HCT116 (cell line): ENCODE results near the gene PRPF19. TPM values are rescaled to one million over a fixed set of nuclear protein-coding genes. Genes with fewer than 3 reads are reported as not detected.

Source experiments
- ATAC-seq: fragments of 200-7000 bp; cut with Tn5 transposase; 2 replicates; pipeline ENCODE4 v1.9.1; 2020; ENCODE audit warnings: mild to moderate bottlenecking, moderate library complexity
- BruUV-seq: library from RNA; stranded (reverse); fragments of 400-500 nt; replicated peaks from 2 replicates; lab custom pipeline; 2021; lab: Mats Ljungman, UMichigan
- CTCF ChIA-PET: fragments of 300-600 bp; sonication (Branson Sonifier 250); formaldehyde crosslinking; loops from one replicate; lab custom pipeline; 2021; ENCODE audit warnings: antibody characterized with exemption; lab: Charles Lee
- POLR2A ChIA-PET: fragments of 300-600, 350-600 bp; sonication (Branson Sonifier 250); formaldehyde crosslinking; loops from one replicate; lab custom pipeline; 2021; ENCODE audit warnings: antibody characterized with exemption; lab: Charles Lee
- RAD21 ChIA-PET, 2 experiments: fragments of 300-600 bp; sonication (Branson Sonifier 250); formaldehyde crosslinking; loops; one replicate each; lab custom pipeline; 2023; ENCODE audit warnings: low total read pairs in 2 of 2; ENCODE audit not compliant: uncharacterized antibody in 2 of 2, unreplicated experiment in 2 of 2, low non-redundant PET in 1 of 2; lab: Charles Lee
- DNase-seq: peaks from one replicate; pipeline ENCODE4 v3.0.0-alpha.2; 2010; ENCODE audit warnings: low read depth, low spot score
- H2AFZ ChIP-seq: fragments of 200-600 bp; shearing (Covaris generic), sonication (generic); 2 replicates; pipeline ENCODE4 v1.6.1; 2017; ENCODE audit warnings: low read depth, mixed run types, mixed read lengths, antibody characterized with exemption, low read length; ENCODE audit not compliant: poor library complexity, severe bottlenecking
- H3K27ac ChIP-seq: 2 replicates; pipeline ENCODE4 v1.5.1; 2012; ENCODE audit warnings: low read depth, low read length
- H3K27me3 ChIP-seq: fragments of 200-600 bp; sonication (generic); 2 replicates; pipeline ENCODE4 v1.6.1; 2016; ENCODE audit warnings: mixed run types, low read length, mixed read lengths; ENCODE audit not compliant: insufficient read depth
- H3K36me3 ChIP-seq, 2 experiments: fragments of 200-500 bp in 1 of 2; fragments of 200-600 bp in 1 of 2; sonication (Bioruptor generic) in 1 of 2; sonication (generic) in 1 of 2; 2 replicates each; pipeline versions ENCODE4 v1.5.1 to v1.6.1; 2014 to 2016; ENCODE audit warnings: low read length in 2 of 2, inconsistent platforms in 1 of 2, mixed read lengths in 1 of 2, mixed run types in 1 of 2; ENCODE audit not compliant: insufficient read depth in 2 of 2, control insufficient read depth in 1 of 2
- H3K4me1 ChIP-seq, 2 experiments: fragments of 200-600 bp in 1 of 2; sonication (generic) in 1 of 2; 2 replicates each; pipeline versions ENCODE4 v1.5.1 to v1.6.1; 2012 to 2017; ENCODE audit warnings: low read length in 2 of 2, inconsistent platforms in 1 of 2, mild to moderate bottlenecking in 1 of 2, mixed read lengths in 1 of 2, mixed run types in 1 of 2, moderate library complexity in 1 of 2; ENCODE audit not compliant: insufficient read depth in 2 of 2, control insufficient read depth in 1 of 2
- H3K4me2 ChIP-seq: fragments of 200-600 bp; sonication (generic); 2 replicates; pipeline ENCODE4 v1.6.1; 2017; ENCODE audit warnings: mixed run types, low read length, mixed read lengths
- H3K4me3 ChIP-seq, 2 experiments: fragments of 200-600 bp in 1 of 2; sonication (generic) in 1 of 2; replicated peaks in 1 of 2; 2 replicates each; pipeline ENCODE4 v1.5.1; 2011 to 2016; ENCODE audit warnings: low read length in 2 of 2, control low read depth in 1 of 2, low read depth in 1 of 2, mild to moderate bottlenecking in 1 of 2, mixed read lengths in 1 of 2, mixed run types in 1 of 2
- H3K79me2 ChIP-seq: fragments of 200-600 bp; sonication (generic); 2 replicates; pipeline ENCODE4 v1.6.1; 2017; ENCODE audit warnings: mild to moderate bottlenecking, mixed run types, low read length, moderate library complexity, mixed read lengths; ENCODE audit not compliant: insufficient read depth
- H3K9ac ChIP-seq: fragments of 200-600 bp; sonication (generic); 2 replicates; pipeline ENCODE4 v1.6.1; 2016; ENCODE audit warnings: low read length, mixed read lengths
- H3K9me2 ChIP-seq: fragments of 200-600 bp; sonication (generic), shearing (Covaris generic); 2 replicates; pipeline ENCODE4 v1.6.1; 2017; ENCODE audit warnings: mixed run types, mild to moderate bottlenecking, moderate library complexity; ENCODE audit not compliant: insufficient read depth
- H3K9me3 ChIP-seq, 2 experiments: fragments of 200-500 bp in 1 of 2; fragments of 200-600 bp in 1 of 2; sonication (Bioruptor generic) in 1 of 2; sonication (generic) in 1 of 2; 2 replicates each; pipeline ENCODE4 v1.6.1; 2014 to 2017; ENCODE audit warnings: low read length in 2 of 2, mixed read lengths in 2 of 2, inconsistent platforms in 1 of 2, low read depth in 1 of 2, mild to moderate bottlenecking in 1 of 2, mixed run types in 1 of 2, moderate library complexity in 1 of 2; ENCODE audit not compliant: control insufficient read depth in 1 of 2, insufficient read depth in 1 of 2
- H4K20me1 ChIP-seq: fragments of 200-600 bp; sonication (generic), shearing (Covaris generic); 2 replicates; pipeline ENCODE4 v1.6.1; 2017; ENCODE audit warnings: mixed run types, mild to moderate bottlenecking, moderate library complexity; ENCODE audit not compliant: insufficient read depth
- ATF3 ChIP-seq: IDR thresholded peaks from 2 replicates; pipeline ENCODE4 v1.6.1; 2012
- CBX3 ChIP-seq: IDR thresholded peaks from 2 replicates; pipeline ENCODE4 v1.6.1; 2012; ENCODE audit warnings: low read depth
- CEBPB ChIP-seq: IDR thresholded peaks from 2 replicates; pipeline ENCODE4 v1.6.1; 2012; ENCODE audit warnings: low read depth
- EGR1 ChIP-seq: IDR thresholded peaks from 2 replicates; pipeline ENCODE4 v1.6.1; 2012; ENCODE audit warnings: low read depth
- ELF1 ChIP-seq: IDR thresholded peaks from 2 replicates; pipeline ENCODE4 v1.6.1; 2012; ENCODE audit warnings: low read depth, borderline replicate concordance
- EZH2phosphoT487 ChIP-seq: fragments of 200-600 bp; IDR thresholded peaks from 2 replicates; pipeline ENCODE4 v1.6.1; 2018; ENCODE audit warnings: antibody characterized with exemption, borderline replicate concordance
- JUND ChIP-seq: IDR thresholded peaks from 2 replicates; pipeline ENCODE4 v1.6.1; 2012
- MAX ChIP-seq: IDR thresholded peaks from 2 replicates; pipeline ENCODE4 v1.6.1; 2012
- RAD21 ChIP-seq: IDR thresholded peaks from 2 replicates; pipeline ENCODE4 v1.6.1; 2012; ENCODE audit warnings: low read depth, mild to moderate bottlenecking
- TCF7L2 ChIP-seq: IDR thresholded peaks from 2 replicates; pipeline ENCODE4 v1.7.0; 2011; ENCODE audit warnings: borderline replicate concordance, inconsistent platforms; ENCODE audit not compliant: insufficient read depth, insufficient read length; ENCODE audit errors: extremely low read depth
- YY1 ChIP-seq: IDR thresholded peaks from 2 replicates; pipeline ENCODE4 v1.6.1; 2011; ENCODE audit warnings: low read length, low read depth, moderate library complexity, mild to moderate bottlenecking; ENCODE audit not compliant: insufficient replicate concordance; ENCODE audit errors: extremely low read depth
- ZFX ChIP-seq: fragments of 450-650 bp; IDR thresholded peaks from 2 replicates; pipeline ENCODE4 v1.6.1; 2017
- ZNF274 ChIP-seq: fragments of 200-500 bp; sonication (Bioruptor generic); IDR thresholded peaks from 2 replicates; pipeline ENCODE4 v1.6.1; 2014; ENCODE audit warnings: mild to moderate bottlenecking, low read depth, low read length, inconsistent platforms
- intact Hi-C: fragments of 100-400 bp; cut with micrococcal nuclease; formaldehyde crosslinking; loops from 2 replicates; pipeline ENCODE4 v1.10.0; 2022
- total RNA-seq: library from RNA; stranded (reverse); gene quantifications from one replicate; pipeline ENCODE4 v1.2.1, GENCODE V29; 2021; ENCODE audit not compliant: unreplicated experiment

PRPF19 gene
- total RNA-seq, 1 experiment from 2014 or later = 156 TPM

GRCh38 chr11:60934124-60934789 is 27.9 kb upstream of the PRPF19 start:
- intact Hi-C loops = no loop called here
- no peak for DNase-seq
- Histone ChIP-seq H3K4me1 (no peaks in the 10 kb centered on the region), H3K36me3 (peaks cover 8 to 15% of the 10 kb centered on the region in 2 experiments; a peak in 3 of 4 replicates), H3K27me3 (no peaks in the 10 kb centered on the region), H4K20me1 (no peaks in the 10 kb centered on the region), H3K79me2 (no peaks in the 10 kb centered on the region), H3K9me3 (no peaks in the 10 kb centered on the region), H3K4me3 (no peak overlapping the region), H3K9me2 (no peaks in the 10 kb centered on the region), H3K9ac (no peak overlapping the region), H3K27ac (no peak overlapping the region), H3K4me2 (no peak overlapping the region), H2AFZ (no peak overlapping the region)
- CTCF ChIA-PET = no interaction called here
- no TSS peak for BruUV-seq
- POLR2A ChIA-PET = no interaction called here
- no peak for TF ChIP-seq ZFX
- no peak for TF ChIP-seq ELF1
- no peak for TF ChIP-seq EGR1
- TF ChIP-seq ATF3 = no peak
- TF ChIP-seq RAD21 = no peak
- no peak for TF ChIP-seq YY1
- TF ChIP-seq CEBPB = no peak
- no peak for TF ChIP-seq EZH2phosphoT487
- TF ChIP-seq MAX = no peak
- no peak for TF ChIP-seq JUND
- no peak for TF ChIP-seq ZNF274
- TF ChIP-seq CBX3 = no peak
- TF ChIP-seq TCF7L2 = no peak
- RAD21 ChIA-PET = no interaction called here
- ATAC-seq = no peak
